Stimulated activated CD8-positive, alpha-beta memory T cell treated with anti-CD3 and anti-CD28 coated beads, Interleukin-15, amount 100 ng/mL, for 1 hour (primary cell): Measurements from ENCODE around the gene RAE1.
"Not testable (repeated sequence)": the region's sequence is repeated elsewhere in the genome, so short reads cannot be mapped to it uniquely, and the experiment has no call there.

Source experiments
- DNase-seq: peaks from one replicate; pipeline ENCODE4 v3.0.0-alpha.2; 2020; ENCODE audit warnings: low read depth

Gene RAE1

DNA sequence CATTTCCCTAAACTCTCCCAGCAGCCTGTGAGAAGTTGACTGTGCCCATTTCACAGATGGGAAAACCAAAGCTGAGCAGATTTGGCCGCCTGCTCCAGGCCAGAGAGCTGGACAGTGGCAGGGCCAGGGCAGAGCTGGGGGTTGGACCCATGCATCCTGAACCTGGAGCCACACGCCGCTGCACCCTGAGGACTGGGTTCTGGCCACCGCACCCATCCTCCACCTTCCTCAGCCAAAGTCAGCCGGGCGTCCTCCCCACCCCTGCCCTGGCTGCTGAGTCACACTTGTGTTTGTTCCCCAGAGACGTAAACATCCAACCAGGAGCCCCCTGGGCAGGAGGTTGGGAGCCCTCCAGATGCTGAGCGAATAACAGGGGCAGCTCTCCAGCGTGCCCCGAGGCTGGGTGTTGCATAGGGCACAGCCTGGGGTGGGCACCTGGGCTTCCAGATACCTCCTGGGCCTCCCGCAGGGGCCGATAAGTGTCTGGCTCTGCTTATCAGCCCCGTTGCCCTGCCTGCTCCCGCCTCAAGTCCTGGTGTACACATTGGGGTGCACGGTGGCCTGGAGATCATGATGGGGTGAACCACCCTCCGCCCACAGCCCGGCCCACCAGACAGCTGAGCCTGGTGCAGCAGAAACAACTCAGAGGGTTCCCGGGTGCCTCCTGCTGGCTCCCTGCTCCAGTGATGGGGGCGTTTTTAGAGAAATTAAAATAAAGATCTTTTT lies 64.0 kb downstream of the RAE1 start:
- DNase-seq, result no peak

- no peak for DNase-seq
Observed at GRCh38 chr20:57415771-57416170, 64.7 kb downstream of the RAE1 start.

- DNase-seq, result no peak
Observed at GRCh38 chr20:57416296-57417022, 65.4 kb downstream of the RAE1 start.

DNA sequence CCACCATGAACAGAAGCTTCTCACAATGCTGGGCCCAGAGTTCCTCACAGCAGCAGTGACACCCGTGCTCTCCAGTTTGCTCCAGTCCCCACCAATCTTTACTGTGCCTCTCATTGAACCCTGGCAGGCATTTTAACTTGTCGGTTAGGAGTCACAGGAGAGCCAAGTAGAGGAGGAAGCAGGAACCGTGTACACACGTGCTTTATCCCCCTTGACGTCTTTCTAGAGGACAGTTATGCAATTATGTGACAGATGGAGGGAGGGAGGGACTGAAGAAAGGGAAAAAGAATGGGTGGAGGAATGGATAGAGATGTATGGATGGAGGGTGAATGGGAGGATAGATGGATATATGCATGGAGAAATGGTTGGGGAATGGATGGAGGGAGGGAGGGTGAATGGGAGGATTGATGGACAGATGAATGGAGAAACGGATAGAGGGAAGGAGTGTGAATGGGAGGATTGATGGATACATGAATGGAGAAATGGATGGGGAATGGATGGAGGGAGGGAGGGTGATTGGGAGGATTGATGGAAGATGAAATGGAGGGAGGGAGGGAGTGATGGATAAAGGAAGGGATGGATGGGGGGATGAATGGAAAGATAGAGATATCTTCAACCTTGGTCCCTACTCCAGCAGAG lies 66.1 kb downstream of the RAE1 start:
- no peak for DNase-seq

DNA sequence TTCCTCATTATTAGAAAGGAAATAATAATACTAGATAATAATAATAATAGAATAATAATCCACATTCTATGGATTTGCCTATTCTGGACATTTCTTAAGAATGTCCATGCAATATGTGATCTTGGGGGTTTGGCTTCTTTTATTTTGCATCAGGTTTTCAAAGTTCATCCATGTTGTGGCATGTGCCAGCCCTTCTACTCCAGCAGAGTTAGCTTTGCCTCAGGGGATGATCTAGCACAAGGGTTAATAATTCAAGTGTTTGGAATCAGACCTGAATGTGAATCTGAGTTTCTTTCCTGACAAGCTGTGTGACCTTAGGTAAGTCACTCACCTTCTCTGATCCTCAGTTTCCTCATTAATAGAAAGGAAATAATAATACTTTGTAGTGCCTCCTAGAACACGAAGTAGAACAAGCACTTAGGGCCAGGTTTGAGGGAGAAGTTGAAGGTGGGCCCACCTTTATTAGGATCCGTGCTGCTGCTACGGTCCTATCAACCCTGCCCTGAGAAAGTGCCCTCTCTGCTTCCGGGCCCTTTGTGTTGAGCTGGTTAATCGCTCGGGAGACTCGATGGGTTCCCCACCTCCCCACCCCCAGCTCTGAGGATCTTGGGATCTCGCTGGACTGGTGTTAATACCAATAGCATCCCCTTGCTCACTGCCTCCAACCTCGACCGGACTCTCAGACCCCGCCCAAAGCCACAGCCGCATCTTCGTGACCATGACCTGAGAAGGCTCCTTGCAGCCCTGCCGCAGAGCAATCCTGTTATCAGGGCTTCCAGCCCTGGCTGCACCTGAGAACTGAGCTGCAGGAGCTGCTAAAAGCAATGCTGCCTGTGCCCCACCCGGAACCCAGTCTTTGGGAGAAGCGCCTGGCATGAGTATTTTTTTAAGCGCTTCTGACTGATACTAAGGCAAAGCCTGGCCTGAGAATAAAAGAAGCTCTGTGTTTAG lies 67.0 kb downstream of the RAE1 start:
- no peak for DNase-seq

DNA sequence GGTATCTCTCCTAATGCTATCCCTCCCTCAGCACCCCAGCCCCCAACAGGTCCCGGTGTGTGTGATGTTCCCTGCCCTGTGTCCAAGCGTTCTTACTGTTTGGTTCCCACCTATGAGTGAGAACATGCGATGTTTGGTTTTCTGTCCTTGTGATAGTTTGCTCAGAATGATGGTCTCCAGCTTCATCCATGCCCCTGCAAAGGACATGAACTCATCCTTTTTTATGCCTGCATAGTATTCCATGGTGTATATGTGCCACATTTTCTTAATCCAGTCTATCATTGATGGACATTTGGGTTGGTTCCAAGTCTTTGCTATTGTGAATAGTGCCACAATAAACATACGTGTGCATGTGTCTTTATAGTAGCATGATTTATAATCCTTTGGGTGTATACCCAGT lies 68.4 kb downstream of the RAE1 start:
- DNase-seq, result not testable (repeated sequence)

DNA sequence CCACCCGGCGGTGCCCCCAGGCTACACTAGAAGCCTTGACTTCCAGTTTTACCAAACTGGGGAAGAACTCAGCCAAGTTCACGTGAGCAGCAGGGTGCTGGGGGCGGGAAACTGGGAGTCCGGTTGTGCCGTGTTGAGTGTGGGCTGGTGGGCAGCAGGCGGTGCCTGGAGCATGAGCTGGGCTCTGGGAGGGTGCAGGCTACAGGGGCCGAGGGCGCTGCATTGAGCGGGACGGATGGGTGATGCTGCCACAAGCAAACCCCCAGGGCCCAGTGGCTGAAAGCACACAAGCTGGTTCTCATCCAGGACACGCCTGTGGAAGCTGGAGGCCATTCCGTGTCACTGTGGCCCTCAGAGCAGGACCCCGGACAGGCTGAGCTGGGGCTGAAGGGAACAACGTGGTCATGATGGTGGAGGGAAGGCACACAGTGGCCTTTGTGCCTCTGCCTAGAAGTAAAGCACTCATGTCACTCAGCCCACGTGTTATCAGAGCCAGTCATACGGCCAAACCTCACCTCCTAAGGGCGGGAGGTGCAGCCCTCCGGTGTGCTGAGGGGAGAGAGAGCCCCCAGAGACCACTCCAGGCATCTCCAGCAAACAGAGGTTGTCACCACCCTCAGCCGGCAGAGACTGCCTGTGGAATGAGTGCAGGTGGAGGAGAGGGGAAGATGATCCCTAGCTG lies 69.7 kb downstream of the RAE1 start:
- DNase-seq, result no peak

DNA sequence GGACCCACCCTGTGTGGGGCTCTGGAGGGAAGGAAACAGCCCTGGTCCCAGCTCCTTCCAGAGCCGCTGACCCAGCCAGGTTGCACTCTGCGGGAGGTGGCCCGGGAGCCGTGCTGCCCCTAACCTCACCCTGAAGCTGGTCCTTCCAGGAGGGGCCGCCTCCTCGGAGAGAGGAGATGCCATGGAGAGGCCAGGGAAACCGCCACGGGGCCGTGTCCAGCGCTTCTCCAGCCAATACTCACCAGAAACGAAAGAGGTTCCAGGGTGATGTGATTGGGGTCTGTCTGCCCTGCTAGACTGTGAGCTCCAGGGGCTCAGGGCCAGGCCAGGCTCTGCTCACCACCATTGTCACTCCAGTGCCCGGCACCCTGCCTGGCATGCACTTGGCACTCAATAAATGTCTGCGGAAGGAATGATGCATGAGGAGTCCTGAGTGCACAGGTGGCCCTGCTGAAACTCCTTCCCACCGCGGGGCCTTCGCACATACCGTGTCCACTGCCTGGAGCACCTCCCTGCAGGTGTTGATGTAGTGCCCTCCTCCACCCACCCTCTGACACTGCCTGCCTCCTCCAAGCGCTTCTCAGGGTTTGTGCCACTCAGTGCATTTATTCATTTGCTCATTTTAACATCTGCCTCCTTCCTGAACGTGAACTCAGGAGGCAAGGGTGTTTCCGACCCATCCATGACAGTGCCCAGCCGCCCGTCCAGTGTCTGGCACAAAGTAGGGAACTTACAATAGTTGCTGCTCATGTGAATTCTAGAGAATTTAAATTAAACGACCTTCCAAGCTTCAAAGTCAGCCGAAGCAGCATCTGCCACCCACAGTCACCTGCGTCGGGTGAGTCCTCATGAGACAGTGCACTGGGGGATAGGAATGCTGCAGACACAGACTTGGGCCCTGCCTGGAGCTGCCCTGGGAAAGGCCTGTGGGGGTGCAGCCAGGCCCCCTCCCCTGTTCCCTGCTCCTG lies 70.5 kb downstream of the RAE1 start:
- no peak for DNase-seq

GRCh38 chr20:57422254-57422653 lies 71.2 kb downstream of the RAE1 start:
- no peak for DNase-seq

DNA sequence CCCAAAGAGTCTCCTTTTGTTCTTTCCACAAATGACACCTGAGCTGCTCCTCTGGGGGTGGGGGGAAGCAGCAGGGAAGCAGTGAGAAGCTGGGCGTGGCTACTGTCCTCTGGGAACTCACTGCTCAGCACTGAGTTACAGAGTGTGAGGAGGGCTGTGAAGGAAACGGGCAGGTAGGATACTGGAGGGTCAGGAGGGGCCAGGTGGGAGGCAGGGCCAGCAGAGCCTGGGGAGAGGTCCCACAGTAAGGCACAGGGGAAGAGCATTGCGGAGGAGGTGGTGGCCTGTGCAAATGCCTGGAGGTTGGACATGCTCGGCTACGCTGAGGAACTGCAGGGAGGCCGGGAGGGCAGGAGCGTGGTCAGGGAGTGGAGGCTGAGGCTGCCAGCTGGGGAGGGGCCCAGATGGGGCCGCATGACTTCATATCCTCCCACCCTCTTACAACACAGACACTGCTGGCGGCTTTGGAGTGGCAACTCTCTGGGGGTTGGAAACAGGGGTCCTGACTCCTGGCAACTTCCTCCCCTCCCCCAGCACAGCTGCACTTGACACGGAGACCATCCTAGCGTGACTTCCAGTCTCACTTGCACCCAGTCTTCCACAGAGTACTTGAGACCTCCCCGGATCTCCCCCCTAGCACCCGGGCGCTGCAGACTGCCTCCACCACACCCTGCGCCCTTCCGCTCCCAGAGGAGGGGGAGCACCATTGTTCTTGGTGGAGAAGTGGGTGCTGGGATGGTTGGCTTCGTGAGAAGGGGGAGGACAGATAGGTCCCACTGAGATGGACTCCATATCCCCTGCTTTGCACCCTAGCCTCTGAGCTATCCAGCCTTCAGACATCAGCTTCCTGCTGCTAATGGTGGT lies 74.3 kb downstream of the RAE1 start:
- no peak for DNase-seq

DNA sequence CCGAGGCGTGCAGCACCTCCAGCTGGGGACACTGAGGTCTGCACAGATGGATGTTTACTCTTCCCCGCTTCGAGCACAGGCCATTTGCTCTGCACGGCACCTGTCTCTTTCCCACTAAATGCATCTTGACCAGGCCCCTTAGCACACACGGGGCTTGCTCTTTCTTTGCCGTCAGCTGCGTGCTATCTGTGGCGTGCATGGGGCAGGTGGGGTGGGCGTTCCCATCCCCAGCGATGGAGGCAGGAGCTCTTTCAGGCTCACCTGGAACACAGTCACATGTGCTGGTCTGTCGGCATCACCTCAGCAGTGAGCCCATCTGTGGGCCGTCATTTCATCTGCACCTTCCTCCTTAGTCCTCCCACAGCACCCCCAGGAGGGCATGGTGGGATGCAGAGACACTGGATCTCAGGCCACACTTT lies 75.2 kb downstream of the RAE1 start:
- no peak for DNase-seq

DNA sequence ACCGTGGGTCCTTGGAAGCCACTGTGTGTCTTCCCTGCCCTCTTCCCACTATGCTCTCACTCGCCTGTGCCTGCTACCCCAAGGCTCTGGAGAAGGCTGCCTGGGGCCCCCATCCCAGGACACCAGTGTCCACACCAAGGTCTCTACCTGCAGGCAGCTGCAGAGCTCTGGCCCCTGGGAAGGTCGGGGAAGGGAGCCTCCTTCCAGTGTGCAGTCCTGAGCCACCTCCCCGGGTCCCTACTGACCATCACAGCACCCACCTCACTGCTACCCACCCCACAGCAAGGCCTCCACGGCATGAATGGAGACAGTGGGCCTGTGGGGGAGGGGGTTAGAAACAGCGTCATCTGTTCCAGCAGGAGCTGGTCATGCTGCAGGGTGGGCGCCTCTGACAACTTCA lies 75.8 kb downstream of the RAE1 start:
- DNase-seq, result no peak

- DNase-seq, result no peak
Observed at GRCh38 chr20:57428324-57429158, 77.5 kb downstream of the RAE1 start.
